22Rv1 (cell line): ENCODE results near the gene GLUD2.
"Not testable (repeated sequence)": the region's sequence is repeated elsewhere in the genome, so short reads cannot be mapped to it uniquely, and the experiment has no call there.

Experiments used
- H3K27ac ChIP-seq: fragments of 450-650 bp; 2 replicates; pipeline ENCODE4 v1.5.1; 2017
- ZFX ChIP-seq: fragments of 450-650 bp; IDR thresholded peaks from 2 replicates; pipeline ENCODE4 v1.6.1; 2017; ENCODE audit warnings: antibody characterized with exemption, borderline replicate concordance
- TF ChIP-seq, protein P1 (sequence below): fragments of 450-650 bp; IDR thresholded peaks from 2 replicates; pipeline ENCODE4 v1.5.1; 2017; ENCODE audit warnings: mild to moderate bottlenecking

Gene GLUD2

DNA sequence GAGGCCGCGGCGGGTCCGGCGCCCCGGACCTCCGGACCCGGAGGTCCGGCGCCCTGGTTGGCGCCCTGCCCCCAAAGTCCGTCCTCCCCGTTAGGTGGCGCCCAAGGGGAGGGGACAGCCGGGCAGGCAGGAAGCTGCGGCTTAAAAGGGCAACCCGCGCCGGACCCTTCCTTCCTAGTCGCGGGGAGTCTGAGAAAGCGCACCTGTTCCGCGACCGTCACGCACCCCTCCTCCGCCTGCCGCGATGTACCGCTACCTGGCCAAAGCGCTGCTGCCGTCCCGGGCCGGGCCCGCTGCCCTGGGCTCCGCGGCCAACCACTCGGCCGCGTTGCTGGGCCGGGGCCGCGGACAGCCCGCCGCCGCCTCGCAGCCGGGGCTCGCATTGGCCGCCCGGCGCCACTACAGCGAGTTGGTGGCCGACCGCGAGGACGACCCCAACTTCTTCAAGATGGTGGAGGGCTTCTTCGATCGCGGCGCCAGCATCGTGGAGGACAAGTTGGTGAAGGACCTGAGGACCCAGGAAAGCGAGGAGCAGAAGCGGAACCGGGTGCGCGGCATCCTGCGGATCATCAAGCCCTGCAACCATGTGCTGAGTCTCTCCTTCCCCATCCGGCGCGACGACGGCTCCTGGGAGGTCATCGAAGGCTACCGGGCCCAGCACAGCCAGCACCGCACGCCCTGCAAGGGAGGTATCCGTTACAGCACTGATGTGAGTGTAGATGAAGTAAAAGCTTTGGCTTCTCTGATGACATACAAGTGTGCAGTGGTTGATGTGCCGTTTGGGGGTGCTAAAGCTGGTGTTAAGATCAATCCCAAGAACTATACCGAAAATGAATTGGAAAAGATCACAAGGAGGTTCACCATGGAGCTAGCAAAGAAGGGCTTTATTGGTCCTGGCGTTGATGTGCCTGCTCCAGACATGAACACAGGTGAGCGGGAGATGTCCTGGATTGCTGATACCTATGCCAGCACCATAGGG is at the start of gene GLUD2:
Gene GLUD2, plus strand, starts transcription at position 170 of the 979 bp plus-strand sequence. Its CDS starts 75 bp downstream, at position 245.
- not testable (repeated sequence) for H3K27ac ChIP-seq

DNA sequence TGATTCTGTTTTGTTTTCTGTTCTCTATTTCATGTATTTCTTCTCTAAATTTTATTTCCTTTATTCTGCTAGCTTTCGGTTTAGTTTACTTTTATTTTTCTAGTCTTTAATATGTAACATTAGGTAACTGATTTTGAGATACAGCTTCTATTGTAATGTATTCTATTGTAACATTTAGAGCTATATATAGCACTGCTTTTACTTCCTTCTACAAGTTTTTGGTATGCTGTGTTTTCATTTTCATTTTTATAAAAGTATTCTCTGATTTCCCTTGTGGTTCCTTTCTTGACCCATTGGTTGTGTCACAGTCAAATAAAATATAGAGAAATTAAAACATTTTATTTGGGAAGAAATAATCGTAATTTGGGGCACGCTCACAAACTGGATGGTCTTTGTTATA is 48.0 kb upstream of the GLUD2 start:
- H3K27ac ChIP-seq: no peak overlapping the region
- no peak for TF ChIP-seq ZFX
- TF ChIP-seq, protein P1, sequence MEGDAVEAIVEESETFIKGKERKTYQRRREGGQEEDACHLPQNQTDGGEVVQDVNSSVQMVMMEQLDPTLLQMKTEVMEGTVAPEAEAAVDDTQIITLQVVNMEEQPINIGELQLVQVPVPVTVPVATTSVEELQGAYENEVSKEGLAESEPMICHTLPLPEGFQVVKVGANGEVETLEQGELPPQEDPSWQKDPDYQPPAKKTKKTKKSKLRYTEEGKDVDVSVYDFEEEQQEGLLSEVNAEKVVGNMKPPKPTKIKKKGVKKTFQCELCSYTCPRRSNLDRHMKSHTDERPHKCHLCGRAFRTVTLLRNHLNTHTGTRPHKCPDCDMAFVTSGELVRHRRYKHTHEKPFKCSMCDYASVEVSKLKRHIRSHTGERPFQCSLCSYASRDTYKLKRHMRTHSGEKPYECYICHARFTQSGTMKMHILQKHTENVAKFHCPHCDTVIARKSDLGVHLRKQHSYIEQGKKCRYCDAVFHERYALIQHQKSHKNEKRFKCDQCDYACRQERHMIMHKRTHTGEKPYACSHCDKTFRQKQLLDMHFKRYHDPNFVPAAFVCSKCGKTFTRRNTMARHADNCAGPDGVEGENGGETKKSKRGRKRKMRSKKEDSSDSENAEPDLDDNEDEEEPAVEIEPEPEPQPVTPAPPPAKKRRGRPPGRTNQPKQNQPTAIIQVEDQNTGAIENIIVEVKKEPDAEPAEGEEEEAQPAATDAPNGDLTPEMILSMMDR: no peak

DNA sequence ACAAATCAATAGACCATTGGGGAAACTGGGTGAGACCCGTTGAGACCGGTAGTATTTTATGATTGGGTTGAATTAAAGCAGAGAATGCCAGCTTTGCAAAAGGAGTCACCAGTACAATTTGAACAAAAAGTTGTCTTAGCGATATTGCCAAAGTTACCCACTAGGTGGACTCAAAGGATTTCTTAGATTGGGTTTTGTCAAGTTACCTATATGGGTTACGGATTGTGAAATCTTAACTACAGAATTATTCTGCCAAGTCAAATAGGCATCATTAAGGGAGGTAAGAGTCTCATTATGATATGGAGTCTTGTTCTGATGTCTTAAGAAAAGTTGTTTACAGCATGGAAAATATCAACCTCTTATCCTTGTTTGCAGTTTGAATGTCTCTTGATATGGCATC is 46.8 kb upstream of the GLUD2 start:
- TF ChIP-seq, protein P1: peak; percentile 40
- no peak for TF ChIP-seq ZFX
- no peak overlapping the region for H3K27ac ChIP-seq

DNA sequence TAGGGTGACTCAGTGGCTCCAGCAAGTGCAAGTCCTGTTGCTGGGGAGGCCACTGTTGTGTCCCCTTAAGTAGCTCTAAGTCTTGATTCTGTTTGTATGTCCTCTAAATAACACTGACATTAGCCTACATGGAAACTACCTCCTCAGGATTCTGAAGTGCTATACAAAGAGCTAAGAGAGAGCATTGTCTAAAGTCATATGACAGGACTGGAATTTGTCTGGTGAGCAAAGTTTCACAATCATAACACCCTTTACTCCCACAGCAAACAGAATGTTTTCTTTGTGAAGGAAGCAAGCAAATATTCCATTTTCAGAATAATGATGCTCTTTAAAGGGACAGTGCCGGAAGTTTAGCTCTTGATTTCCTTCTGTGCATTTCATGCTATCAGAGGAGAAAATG is 38.5 kb upstream of the GLUD2 start:
- H3K27ac ChIP-seq: no peak overlapping the region
- no peak for TF ChIP-seq ZFX
- TF ChIP-seq, protein P1: no peak

DNA sequence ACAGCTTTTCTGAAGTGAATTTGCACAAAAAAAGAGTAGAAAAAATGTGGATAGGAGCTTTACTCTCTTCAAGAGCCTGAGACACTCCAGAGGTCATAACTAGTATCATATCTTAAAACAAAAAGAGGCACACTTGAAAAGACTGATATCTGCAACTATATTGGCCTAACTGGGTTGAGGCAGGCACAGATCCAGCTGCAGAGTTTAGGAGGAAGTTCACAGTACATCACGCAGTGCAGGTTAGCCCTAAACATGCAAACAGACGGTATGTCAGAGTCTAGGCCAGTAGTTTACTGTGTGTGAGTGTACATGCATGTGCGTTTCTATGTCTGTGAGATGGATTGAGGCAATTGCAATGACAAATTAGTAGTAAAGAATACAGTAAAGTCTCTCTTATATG is 37.6 kb upstream of the GLUD2 start:
- TF ChIP-seq ZFX: no peak
- TF ChIP-seq, protein P1: no peak
- H3K27ac ChIP-seq: no peak overlapping the region

DNA sequence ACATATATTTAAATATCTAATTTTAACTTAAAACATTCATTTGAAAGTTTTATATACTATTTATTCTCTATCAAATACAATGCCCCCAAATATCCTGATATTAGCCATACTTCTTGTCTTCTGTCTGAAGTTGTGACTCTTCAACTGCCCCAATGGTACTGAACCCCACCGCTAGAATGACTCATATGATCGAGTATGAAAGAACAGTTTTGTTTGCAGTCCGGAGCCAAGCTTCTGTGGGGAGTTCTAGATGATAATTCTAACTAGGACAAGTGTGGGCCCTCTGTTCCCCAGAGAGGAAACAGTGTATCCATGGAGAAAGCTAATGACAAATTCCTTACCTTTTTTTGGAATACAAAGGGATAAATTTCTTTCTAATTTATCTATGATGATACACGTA is 37.2 kb upstream of the GLUD2 start:
- TF ChIP-seq ZFX: no peak
- TF ChIP-seq, protein P1: no peak
- H3K27ac ChIP-seq: no peak overlapping the region

DNA sequence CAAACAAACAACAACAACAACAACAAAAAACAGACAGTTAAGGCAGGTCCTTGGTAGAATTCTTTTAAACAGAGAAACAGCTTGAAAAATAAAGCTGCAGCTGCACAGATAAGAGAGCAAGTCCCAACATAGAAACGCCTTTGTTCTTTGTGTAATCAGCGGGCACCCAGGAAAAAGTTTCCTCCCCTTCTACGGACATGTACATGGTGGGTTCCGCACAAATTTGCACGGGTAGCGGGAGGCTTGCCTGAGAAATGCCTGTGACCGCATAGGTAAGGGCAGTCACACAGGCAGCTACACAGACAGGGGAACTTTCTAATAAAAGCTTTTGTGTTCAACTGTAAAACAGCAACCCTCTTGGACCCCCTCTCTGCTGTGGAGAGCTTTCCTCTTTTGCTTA is 36.2 kb upstream of the GLUD2 start:
- no peak overlapping the region for H3K27ac ChIP-seq
- TF ChIP-seq, protein P1: no peak
- no peak for TF ChIP-seq ZFX
